Natural killer cell (primary cell): ENCODE data around the gene VIPR2. TPM values are rescaled to one million over a fixed set of nuclear protein-coding genes. Genes with fewer than 3 reads are reported as not detected.
"Not testable (repeated sequence)": the region's sequence is repeated elsewhere in the genome, so short reads cannot be mapped to it uniquely, and the experiment has no call there.

ENCODE experiments used
- ATAC-seq, 3 donors: fragments of 150-1000 bp in 2 of 3; fragments of 200-7000 bp in 1 of 3; cut with Tn5 transposase; 1 replicate in 1 of 3; 2 replicates in 2 of 3; pipeline ENCODE4 v1.10.0; 2021; ENCODE audit warnings: mild to moderate bottlenecking in 2 of 3, moderate library complexity in 2 of 3
- DNase-seq, 2 donors: peaks; one replicate each; pipeline versions ENCODE4 v3.0.0 to v3.0.0-alpha.2; 2013 to 2021; ENCODE audit warnings: mixed read lengths in 1 of 2
- H3K27ac ChIP-seq: one replicate; pipeline ENCODE4 v1.5.1; 2013; ENCODE audit warnings: mild to moderate bottlenecking, low read length
- H3K27me3 ChIP-seq: one replicate; pipeline ENCODE4 v1.6.1; 2013; ENCODE audit warnings: low read length; ENCODE audit not compliant: control insufficient read depth, insufficient read depth
- H3K36me3 ChIP-seq: one replicate; pipeline ENCODE4 v1.6.1; 2013; ENCODE audit warnings: low read length; ENCODE audit not compliant: control insufficient read depth, insufficient read depth
- H3K4me1 ChIP-seq: one replicate; pipeline ENCODE4 v1.6.1; 2013; ENCODE audit warnings: low read length; ENCODE audit not compliant: control insufficient read depth, insufficient read depth
- H3K4me3 ChIP-seq: one replicate; pipeline ENCODE4 v1.5.1; 2013; ENCODE audit warnings: low read length
- H3K9me3 ChIP-seq: one replicate; pipeline ENCODE4 v1.6.1; 2013; ENCODE audit warnings: low read length; ENCODE audit not compliant: control insufficient read depth, insufficient read depth
- H3K27ac Mint-ChIP-seq, 2 donors: one replicate each; pipeline ENCODE4 v1.8.0; 2022; ENCODE audit warnings: mild to moderate bottlenecking in 2 of 2, mixed read lengths in 2 of 2, moderate library complexity in 1 of 2
- H3K27me3 Mint-ChIP-seq, 2 donors: one replicate each; pipeline ENCODE4 v1.8.0; 2022; ENCODE audit warnings: low read depth in 2 of 2, mixed read lengths in 2 of 2
- H3K36me3 Mint-ChIP-seq: one replicate; pipeline ENCODE4 v1.8.0; 2022; ENCODE audit warnings: mixed read lengths
- H3K4me1 Mint-ChIP-seq, 2 donors: one replicate each; pipeline ENCODE4 v1.8.0; 2022; ENCODE audit warnings: mixed read lengths in 2 of 2
- H3K4me3 Mint-ChIP-seq: one replicate; pipeline ENCODE4 v1.8.0; 2022; ENCODE audit warnings: mild to moderate bottlenecking, moderate library complexity, mixed read lengths
- H3K9me3 Mint-ChIP-seq, 2 donors: one replicate each; pipeline ENCODE4 v1.8.0; 2022; ENCODE audit warnings: mixed read lengths in 2 of 2
- CTCF ChIP-seq: fragments of 200-600 bp; IDR thresholded peaks from one replicate; pipeline ENCODE4 v1.8.0; 2022; ENCODE audit warnings: antibody characterized with exemption
- WGBS: methylation state at CpG from one replicate; pipeline ENCODE4 v1.1.7; 2013; ENCODE audit warnings: missing lambda C conversion rate; ENCODE audit not compliant: insufficient coverage; 5-methylcytosine and 5-hydroxymethylcytosine counted together
- intact Hi-C: fragments of 100-400 bp; cut with micrococcal nuclease; formaldehyde crosslinking; loops from one replicate; pipeline ENCODE4 v1.14.2; 2022
- total RNA-seq, 4 donors: library from RNA; stranded (reverse); fragments of 120-200 nt in 1 of 4; gene quantifications; one replicate each; pipeline versions ENCODE4 v1.2.3 to v1.2.4, GENCODE V29; 2013 to 2022

Gene VIPR2
- total RNA-seq, 3 donors from 2014 or later (not counting 1 experiment from before 2014, with no cell fraction given): 2.2 to 4.9 (median 4.7) TPM

DNA sequence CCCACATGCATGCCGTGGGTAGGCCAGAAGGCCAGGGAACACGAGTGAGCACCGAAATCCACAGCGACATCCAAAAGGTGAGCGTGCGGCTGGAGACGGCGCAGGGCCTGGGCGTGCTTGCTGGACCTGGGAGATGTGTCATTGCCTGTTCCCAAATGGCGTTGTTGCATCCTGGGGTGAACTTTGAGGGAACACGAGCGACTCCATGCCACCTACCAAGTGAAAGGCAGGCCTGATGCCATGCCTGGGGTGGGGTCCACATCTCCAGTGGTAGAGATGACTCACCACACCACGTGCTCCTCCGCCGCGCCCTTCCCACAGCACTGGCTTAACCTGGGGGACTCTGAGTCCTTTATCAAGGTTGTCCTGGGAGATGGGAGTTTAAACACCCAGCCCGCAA, 24.7 kb upstream of the VIPR2 start:
- intact Hi-C loops: no loop called here
- no peaks in the 10 kb centered on the region for H3K27me3 ChIP-seq
- H3K9me3 Mint-ChIP-seq: peaks cover 2 to 5% of the 10 kb centered on the region in 2 donors
- H3K27ac Mint-ChIP-seq: no peak overlapping the region
- H3K4me3 ChIP-seq: no peak overlapping the region
- no peak overlapping the region for H3K27ac ChIP-seq
- ATAC-seq (no peak), DNase-seq (no peak)
- H3K4me1 ChIP-seq: peaks cover under 1% of the 10 kb centered on the region
- no peak for TF ChIP-seq CTCF
- peaks cover 11 to 13% of the 10 kb centered on the region in 2 donors for H3K4me1 Mint-ChIP-seq
- no peaks in the 10 kb centered on the region for H3K36me3 ChIP-seq
- H3K4me3 Mint-ChIP-seq: no peak overlapping the region
- H3K36me3 Mint-ChIP-seq: peaks cover 11% of the 10 kb centered on the region
- H3K9me3 ChIP-seq: peaks cover 3% of the 10 kb centered on the region
- H3K27me3 Mint-ChIP-seq: no peaks in the 10 kb centered on the region
- 94% methylated on average over 17 of the region's 17 CpGs for WGBS

GRCh38 chr7:159167139-159167538, 22.5 kb upstream of the VIPR2 start:
- no peaks in the 10 kb centered on the region for H3K27me3 Mint-ChIP-seq
- H3K4me3 Mint-ChIP-seq: no peak overlapping the region
- intact Hi-C loops: no loop called here
- no peaks in the 10 kb centered on the region for H3K36me3 Mint-ChIP-seq
- WGBS: 93% methylated on average over 15 of the region's 15 CpGs
- Histone ChIP-seq H3K4me3 (no peak overlapping the region), H3K4me1 (no peaks in the 10 kb centered on the region), H3K27me3 (no peaks in the 10 kb centered on the region), H3K36me3 (no peaks in the 10 kb centered on the region), H3K27ac (no peak overlapping the region), H3K9me3 (no peaks in the 10 kb centered on the region)
- DNase-seq: no peak
- ATAC-seq: no peak
- TF ChIP-seq CTCF: no peak
- H3K27ac Mint-ChIP-seq: no peak overlapping the region
- no peaks in the 10 kb centered on the region for H3K4me1 Mint-ChIP-seq
- no peaks in the 10 kb centered on the region for H3K9me3 Mint-ChIP-seq

- WGBS: 62% methylated on average over 3 of the region's 3 CpGs
- Histone ChIP-seq H3K36me3 (no peaks in the 10 kb centered on the region), H3K27ac (no peak overlapping the region), H3K9me3 (no peaks in the 10 kb centered on the region), H3K27me3 (no peaks in the 10 kb centered on the region), H3K4me1 (no peaks in the 10 kb centered on the region), H3K4me3 (no peak overlapping the region)
- no peak for DNase-seq
- no peak for ATAC-seq
- intact Hi-C loops: no loop called here
- no peaks in the 10 kb centered on the region for H3K27me3 Mint-ChIP-seq
- no peak overlapping the region for H3K27ac Mint-ChIP-seq
- no peaks in the 10 kb centered on the region for H3K4me1 Mint-ChIP-seq
- TF ChIP-seq CTCF: no peak
- no peaks in the 10 kb centered on the region for H3K9me3 Mint-ChIP-seq
- H3K36me3 Mint-ChIP-seq: no peaks in the 10 kb centered on the region
- H3K4me3 Mint-ChIP-seq: no peak overlapping the region
These were observed 21.9 kb upstream of the VIPR2 start for GRCh38 chr7:159166530-159166929.

GRCh38 chr7:159165352-159165751, 20.7 kb upstream of the VIPR2 start:
- H3K27ac Mint-ChIP-seq: no peak overlapping the region
- Histone ChIP-seq H3K9me3 (no peaks in the 10 kb centered on the region), H3K4me1 (no peaks in the 10 kb centered on the region), H3K27ac (no peak overlapping the region), H3K4me3 (no peak overlapping the region), H3K36me3 (no peaks in the 10 kb centered on the region), H3K27me3 (no peaks in the 10 kb centered on the region)
- intact Hi-C loops: no loop called here
- 98% methylated on average over 6 of the region's 6 CpGs for WGBS
- no peak overlapping the region for H3K4me3 Mint-ChIP-seq
- H3K4me1 Mint-ChIP-seq: no peaks in the 10 kb centered on the region
- H3K36me3 Mint-ChIP-seq: no peaks in the 10 kb centered on the region
- H3K27me3 Mint-ChIP-seq: no peaks in the 10 kb centered on the region
- H3K9me3 Mint-ChIP-seq: no peaks in the 10 kb centered on the region
- DNase-seq (no peak), ATAC-seq (no peak)
- no peak for TF ChIP-seq CTCF

GRCh38 chr7:159163703-159164301, 19.1 kb upstream of the VIPR2 start:
- H3K27me3 Mint-ChIP-seq, H3K27me3 ChIP-seq, H3K27ac ChIP-seq, ATAC-seq, DNase-seq, H3K4me1 ChIP-seq, H3K4me1 Mint-ChIP-seq, H3K36me3 ChIP-seq, H3K9me3 Mint-ChIP-seq, H3K27ac Mint-ChIP-seq, H3K4me3 Mint-ChIP-seq, H3K9me3 ChIP-seq, H3K4me3 ChIP-seq, H3K36me3 Mint-ChIP-seq: not testable (repeated sequence)
- 90% methylated on average over 2 of the region's 11 CpGs for WGBS
- intact Hi-C loops: loop anchor here (2.0 kb wide), 1 partner anchor 31 kb away; no protein-coding TSS in a partner anchor
